ENCODE data around the gene LHFPL3. TPM values are rescaled to one million over a fixed set of nuclear protein-coding genes. Genes with fewer than 3 reads are reported as not detected.
A peak's percentile ranks its signal among the peaks of the same experiment; 100 is the strongest.

The LHFPL3 gene
- total RNA-seq, 2 donors from 2014 or later, result not detected

- H3K36me3 Mint-ChIP-seq (ENCODE audit: insufficient read depth in 2 of 2), result no peaks in the 10 kb centered on the region
- H3K27me3 Mint-ChIP-seq (ENCODE audit: low read depth), result peaks cover 59% of the 10 kb centered on the region
- no peaks in the 10 kb centered on the region for H3K9me3 Mint-ChIP-seq
- peak in 1 of 2 donors; percentile 1 for DNase-seq
- no peak overlapping the region for H3K27ac Mint-ChIP-seq
- peaks cover 11% of the 10 kb centered on the region for H3K4me1 Mint-ChIP-seq (ENCODE audit: low read depth)
- peak overlapping the region; percentile 68 for H3K4me3 Mint-ChIP-seq
- ATAC-seq (replicated peaks in 1 of 2), result peak; percentile 32 to 47
Measured at GRCh38 chr7:104328970-104329825, 795 bp downstream of the LHFPL3 start.

GRCh38 chr7:104341546-104341945 lies 13.1 kb downstream of the LHFPL3 start:
- Mint-ChIP-seq H3K4me1 (ENCODE audit: low read depth) (no peaks in the 10 kb centered on the region), H3K36me3 (ENCODE audit: insufficient read depth in 2 of 2) (no peaks in the 10 kb centered on the region), H3K9me3 (no peaks in the 10 kb centered on the region), H3K27ac (no peak overlapping the region), H3K4me3 (no peak overlapping the region), H3K27me3 (ENCODE audit: low read depth) (no peaks in the 10 kb centered on the region)
- DNase-seq (no peak), ATAC-seq (replicated peaks in 1 of 2) (no peak)

- no peak overlapping the region for H3K27ac Mint-ChIP-seq
- no peaks in the 10 kb centered on the region for H3K9me3 Mint-ChIP-seq
- H3K27me3 Mint-ChIP-seq (ENCODE audit: low read depth), result no peaks in the 10 kb centered on the region
- no peak overlapping the region for H3K4me3 Mint-ChIP-seq
- H3K4me1 Mint-ChIP-seq (ENCODE audit: low read depth), result no peaks in the 10 kb centered on the region
- ATAC-seq (replicated peaks in 1 of 2), result no peak
- no peak for DNase-seq
- H3K36me3 Mint-ChIP-seq (ENCODE audit: insufficient read depth in 2 of 2), result no peaks in the 10 kb centered on the region
Measured at GRCh38 chr7:104352736-104353135, 24.3 kb downstream of the LHFPL3 start.

DNA sequence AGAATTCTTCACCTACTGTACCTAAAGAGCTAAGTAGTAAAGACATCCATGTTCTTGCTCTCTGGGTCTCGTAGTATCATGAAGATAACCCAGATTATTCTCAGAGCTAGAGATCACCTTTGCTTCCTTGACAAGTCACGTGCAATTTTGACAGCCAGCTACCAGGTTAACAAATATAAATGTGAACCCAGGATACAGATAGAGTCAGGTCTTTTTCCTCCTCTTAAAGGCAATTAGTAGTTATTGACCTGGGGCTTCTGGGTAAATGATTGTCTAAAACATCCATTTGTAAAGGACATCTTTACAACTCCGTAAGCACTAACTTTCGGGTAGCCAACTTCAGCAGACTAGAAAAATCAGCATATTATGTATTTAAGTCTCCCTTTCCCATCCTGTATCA lies 28.8 kb downstream of the LHFPL3 start:
- ATAC-seq (replicated peaks in 1 of 2) (no peak), DNase-seq (no peak)
- peaks cover 11% of the 10 kb centered on the region for H3K27me3 Mint-ChIP-seq (ENCODE audit: low read depth)
- no peaks in the 10 kb centered on the region for H3K36me3 Mint-ChIP-seq (ENCODE audit: insufficient read depth in 2 of 2)
- no peaks in the 10 kb centered on the region for H3K4me1 Mint-ChIP-seq (ENCODE audit: low read depth)
- no peak overlapping the region for H3K4me3 Mint-ChIP-seq
- H3K9me3 Mint-ChIP-seq, result no peaks in the 10 kb centered on the region
- H3K27ac Mint-ChIP-seq, result no peak overlapping the region

- DNase-seq, result no peak
- no peak for ATAC-seq (replicated peaks in 1 of 2)
- H3K36me3 Mint-ChIP-seq (ENCODE audit: insufficient read depth in 2 of 2), result no peaks in the 10 kb centered on the region
- peaks cover 17% of the 10 kb centered on the region for H3K27me3 Mint-ChIP-seq (ENCODE audit: low read depth)
- H3K4me1 Mint-ChIP-seq (ENCODE audit: low read depth), result no peaks in the 10 kb centered on the region
- no peak overlapping the region for H3K4me3 Mint-ChIP-seq
- H3K9me3 Mint-ChIP-seq, result no peaks in the 10 kb centered on the region
- H3K27ac Mint-ChIP-seq, result no peak overlapping the region
Measured at GRCh38 chr7:104358446-104359132, 30.2 kb downstream of the LHFPL3 start.

DNA sequence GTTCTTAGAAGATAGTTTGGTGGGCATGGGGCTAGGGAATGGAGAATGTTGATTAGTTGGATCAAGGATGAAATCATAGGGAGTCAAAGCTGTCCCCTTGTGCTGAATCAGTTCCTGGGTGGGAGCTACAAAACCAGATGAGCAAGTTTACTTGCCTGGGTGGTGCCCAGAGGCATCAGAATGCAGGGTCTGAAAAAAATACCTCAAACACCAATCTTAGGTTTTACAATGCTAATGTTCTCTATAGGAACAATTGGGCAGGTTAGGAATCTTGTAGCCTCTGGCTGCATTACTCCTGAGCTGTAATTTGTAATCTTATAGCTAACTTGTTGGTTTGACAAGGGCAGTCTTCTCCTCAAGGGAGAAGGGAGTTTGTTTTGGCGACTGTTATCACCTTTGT lies 34.4 kb downstream of the LHFPL3 start:
- Mint-ChIP-seq H3K27me3 (ENCODE audit: low read depth) (peaks cover 17% of the 10 kb centered on the region), H3K27ac (no peak overlapping the region), H3K4me3 (no peak overlapping the region), H3K9me3 (no peaks in the 10 kb centered on the region), H3K4me1 (ENCODE audit: low read depth) (no peaks in the 10 kb centered on the region), H3K36me3 (ENCODE audit: insufficient read depth in 2 of 2) (no peaks in the 10 kb centered on the region)
- DNase-seq (no peak), ATAC-seq (replicated peaks in 1 of 2) (no peak)

DNA sequence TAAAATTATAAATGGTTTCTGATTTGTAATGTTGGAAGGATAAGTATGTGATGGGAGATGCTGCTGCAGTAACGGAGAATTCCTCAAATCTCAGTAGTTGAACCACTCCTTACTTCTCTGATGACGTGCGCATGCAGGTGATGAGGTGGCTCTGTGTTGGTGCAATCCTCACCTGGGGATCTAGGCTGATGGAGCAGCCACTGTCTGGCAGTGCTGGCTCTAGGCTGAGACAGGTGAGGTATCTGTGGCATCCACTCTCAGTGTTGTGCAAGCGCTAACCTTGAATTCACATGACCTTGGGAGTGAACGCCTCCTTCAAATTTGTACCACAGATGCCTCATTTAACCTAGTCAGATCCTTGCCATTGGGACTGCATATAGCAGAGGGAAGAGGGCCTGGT lies 35.0 kb downstream of the LHFPL3 start:
- Mint-ChIP-seq H3K27me3 (ENCODE audit: low read depth) (peaks cover 17% of the 10 kb centered on the region), H3K9me3 (no peaks in the 10 kb centered on the region), H3K27ac (no peak overlapping the region), H3K4me1 (ENCODE audit: low read depth) (no peaks in the 10 kb centered on the region), H3K36me3 (ENCODE audit: insufficient read depth in 2 of 2) (no peaks in the 10 kb centered on the region), H3K4me3 (no peak overlapping the region)
- ATAC-seq (replicated peaks in 1 of 2) (no peak), DNase-seq (no peak)

GRCh38 chr7:104366390-104366789 lies 38.0 kb downstream of the LHFPL3 start:
- no peaks in the 10 kb centered on the region for H3K4me1 Mint-ChIP-seq (ENCODE audit: low read depth)
- no peak overlapping the region for H3K4me3 Mint-ChIP-seq
- ATAC-seq (replicated peaks in 1 of 2) (no peak), DNase-seq (no peak)
- H3K36me3 Mint-ChIP-seq (ENCODE audit: insufficient read depth in 2 of 2), result no peaks in the 10 kb centered on the region
- no peaks in the 10 kb centered on the region for H3K9me3 Mint-ChIP-seq
- H3K27ac Mint-ChIP-seq, result no peak overlapping the region
- peaks cover 14% of the 10 kb centered on the region for H3K27me3 Mint-ChIP-seq (ENCODE audit: low read depth)

DNA sequence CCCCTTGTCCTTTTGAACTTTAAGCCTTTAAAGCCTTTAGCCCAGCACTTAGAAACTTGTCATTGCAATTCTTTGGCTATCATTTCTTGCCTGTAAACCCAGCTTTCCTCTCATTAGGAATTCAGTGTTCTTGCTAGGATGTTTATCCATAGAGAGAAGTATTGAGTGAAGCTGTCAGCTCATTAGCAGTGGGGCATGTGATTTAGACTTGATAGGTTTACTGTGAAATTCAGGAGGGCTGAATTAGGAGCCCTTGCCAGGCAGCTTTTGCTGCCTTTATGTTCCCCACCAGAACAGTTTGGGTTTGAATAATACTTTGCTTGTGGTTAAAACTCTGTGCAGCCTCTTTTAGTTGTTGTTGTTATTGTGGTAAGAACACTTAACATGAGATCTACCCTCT lies 39.5 kb downstream of the LHFPL3 start:
- peaks cover 4% of the 10 kb centered on the region for H3K27me3 Mint-ChIP-seq (ENCODE audit: low read depth)
- H3K9me3 Mint-ChIP-seq, result no peaks in the 10 kb centered on the region
- DNase-seq (no peak), ATAC-seq (replicated peaks in 1 of 2) (no peak)
- H3K4me3 Mint-ChIP-seq, result no peak overlapping the region
- H3K27ac Mint-ChIP-seq, result no peak overlapping the region
- no peaks in the 10 kb centered on the region for H3K36me3 Mint-ChIP-seq (ENCODE audit: insufficient read depth in 2 of 2)
- no peaks in the 10 kb centered on the region for H3K4me1 Mint-ChIP-seq (ENCODE audit: low read depth)

DNA sequence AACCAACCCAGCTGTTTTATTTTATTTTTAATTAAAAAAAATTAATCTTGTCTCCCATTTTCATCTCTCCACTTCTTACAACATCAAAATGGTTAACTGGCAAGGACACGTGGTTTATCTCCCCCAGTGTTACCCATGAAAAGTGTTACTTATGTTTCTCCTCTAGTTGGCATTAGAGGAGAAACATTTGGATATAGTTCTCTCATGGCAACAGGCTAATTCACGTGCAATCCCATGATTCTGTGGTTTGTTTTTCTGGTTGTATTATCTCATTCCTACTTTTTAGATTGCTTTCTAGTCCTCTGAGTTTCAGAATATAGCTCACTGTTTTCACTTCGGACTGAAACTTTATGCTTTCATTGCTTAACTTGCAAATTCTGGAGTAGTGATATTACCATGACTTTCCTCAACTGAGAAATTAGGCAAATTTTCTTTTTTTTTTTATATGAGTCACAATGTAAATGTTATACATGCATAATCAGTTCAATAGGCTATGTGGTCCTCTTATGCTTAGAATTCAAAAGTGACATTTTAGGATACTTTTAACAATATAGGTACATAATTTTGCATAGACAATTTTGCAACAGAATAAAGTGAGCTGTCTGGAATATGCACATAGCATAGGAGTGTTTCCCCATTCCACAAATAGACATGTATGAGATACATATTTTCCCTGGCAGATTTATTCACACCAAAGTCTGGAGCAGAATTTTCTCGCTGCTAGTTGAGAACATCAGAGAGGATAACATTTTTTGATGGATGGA lies 43.0 kb downstream of the LHFPL3 start:
- H3K36me3 Mint-ChIP-seq (ENCODE audit: insufficient read depth in 2 of 2), result no peaks in the 10 kb centered on the region
- DNase-seq (no peak), ATAC-seq (replicated peaks in 1 of 2) (no peak)
- no peaks in the 10 kb centered on the region for H3K4me1 Mint-ChIP-seq (ENCODE audit: low read depth)
- H3K4me3 Mint-ChIP-seq, result no peak overlapping the region
- H3K27me3 Mint-ChIP-seq (ENCODE audit: low read depth), result no peaks in the 10 kb centered on the region
- H3K27ac Mint-ChIP-seq, result no peak overlapping the region
- no peaks in the 10 kb centered on the region for H3K9me3 Mint-ChIP-seq

DNA sequence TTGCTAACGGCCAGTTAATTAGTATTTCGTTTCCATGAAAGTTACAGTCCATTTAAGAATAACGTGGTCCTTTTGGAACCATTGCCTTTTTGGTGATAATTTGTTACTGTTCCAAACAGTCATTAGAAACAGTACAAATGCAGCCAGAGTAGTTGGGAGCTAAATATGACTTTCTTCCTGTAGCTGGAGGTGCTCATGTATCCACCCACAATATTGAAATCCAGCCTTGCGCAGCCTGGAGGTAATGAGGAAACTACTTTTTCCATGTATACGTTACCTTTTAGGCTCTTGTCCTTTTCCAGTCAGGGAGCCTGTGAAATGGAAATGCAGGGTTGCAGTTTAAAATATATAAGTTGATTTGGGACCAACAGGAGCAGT lies 43.6 kb downstream of the LHFPL3 start:
- ATAC-seq (replicated peaks in 1 of 2) (no peak), DNase-seq (no peak)
- H3K36me3 Mint-ChIP-seq (ENCODE audit: insufficient read depth in 2 of 2), result no peaks in the 10 kb centered on the region
- H3K27ac Mint-ChIP-seq, result no peak overlapping the region
- no peaks in the 10 kb centered on the region for H3K4me1 Mint-ChIP-seq (ENCODE audit: low read depth)
- H3K9me3 Mint-ChIP-seq, result no peaks in the 10 kb centered on the region
- no peak overlapping the region for H3K4me3 Mint-ChIP-seq
- no peaks in the 10 kb centered on the region for H3K27me3 Mint-ChIP-seq (ENCODE audit: low read depth)

DNA sequence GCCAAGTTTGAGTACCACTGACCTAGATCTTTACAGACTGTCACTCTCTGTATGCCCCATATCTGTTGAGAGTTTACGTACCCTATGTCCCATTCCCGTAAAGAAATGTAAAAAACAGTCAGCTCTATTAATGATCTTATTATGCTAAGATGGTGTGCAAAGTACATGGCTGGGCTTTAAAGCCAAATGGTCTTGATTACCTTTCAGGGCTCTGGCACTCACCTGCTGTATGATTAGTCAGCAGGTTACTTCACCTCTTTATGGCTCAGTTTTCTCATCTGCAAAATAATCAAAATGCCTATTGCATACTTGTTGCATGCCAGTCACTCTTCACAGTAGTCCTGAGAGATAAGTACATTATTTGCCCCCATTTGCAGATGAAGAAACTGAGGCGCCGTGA lies 54.2 kb downstream of the LHFPL3 start:
- no peak for ATAC-seq (replicated peaks in 1 of 2)

GRCh38 chr7:104386943-104387342 lies 58.5 kb downstream of the LHFPL3 start:
- Mint-ChIP-seq H3K4me3 (no peak overlapping the region), H3K27ac (no peak overlapping the region), H3K9me3 (peaks cover 3 to 4% of the 10 kb centered on the region in 2 donors), H3K36me3 (ENCODE audit: insufficient read depth in 2 of 2) (peaks cover 0 to 3% of the 10 kb centered on the region in 2 donors), H3K27me3 (ENCODE audit: low read depth) (no peaks in the 10 kb centered on the region), H3K4me1 (ENCODE audit: low read depth) (no peaks in the 10 kb centered on the region)
- no peak for DNase-seq
- ATAC-seq (replicated peaks in 1 of 2), result no peak

More for the DNA sequence above, 54.2 kb downstream of the LHFPL3 start:
- DNase-seq, result no peak
- Mint-ChIP-seq H3K9me3 (peaks cover 0 to 4% of the 10 kb centered on the region in 2 donors), H3K27me3 (ENCODE audit: low read depth) (peaks cover 7% of the 10 kb centered on the region), H3K4me3 (no peak overlapping the region), H3K36me3 (ENCODE audit: insufficient read depth in 2 of 2) (peaks cover 0 to 3% of the 10 kb centered on the region in 2 donors), H3K4me1 (ENCODE audit: low read depth) (no peaks in the 10 kb centered on the region), H3K27ac (no peak overlapping the region)
